ENCODE data around the gene TBC1D2B. TPM values are rescaled to one million over a fixed set of nuclear protein-coding genes. Genes with fewer than 3 reads are reported as not detected.
"Not testable (repeated sequence)": the region's sequence is repeated elsewhere in the genome, so short reads cannot be mapped to it uniquely, and the experiment has no call there.

Gene TBC1D2B
- polyA plus RNA-seq, 6 donors from 2014 or later: 1.7 to 5.5 (median 2.9) TPM

GRCh38 chr15:77993374-77993911 is 84.1 kb downstream of the TBC1D2B start:
- no peak for DNase-seq
- H3K4me3 Mint-ChIP-seq: peak overlapping the region in 4 of 8 donors; percentile 12 to 62 (median 35)
- H3K36me3 Mint-ChIP-seq: no peaks in the 10 kb centered on the region
- peak overlapping the region in 4 of 6 donors; percentile 42 to 90 (median 69) for H3K27ac Mint-ChIP-seq
- peaks cover 31 to 45% (median 37%) of the 10 kb centered on the region in 3 donors for H3K4me1 Mint-ChIP-seq
- peak in 1 of 2 donors; percentile 1 for ATAC-seq (ENCODE audit: low read depth in 2 of 2)
- no peaks in the 10 kb centered on the region for H3K27me3 Mint-ChIP-seq
- H3K9me3 Mint-ChIP-seq: no peaks in the 10 kb centered on the region

- DNase-seq (no peak), ATAC-seq (ENCODE audit: low read depth in 2 of 2) (no peak)
- Mint-ChIP-seq H3K9me3 (no peaks in the 10 kb centered on the region), H3K27me3 (no peaks in the 10 kb centered on the region), H3K4me1 (peaks cover 31 to 45% (median 37%) of the 10 kb centered on the region in 3 donors), H3K4me3 (no peak overlapping the region), H3K36me3 (no peaks in the 10 kb centered on the region), H3K27ac (peak overlapping the region in 2 of 6 donors; percentile 73 to 90)
Observed at GRCh38 chr15:77992356-77993222, 84.9 kb downstream of the TBC1D2B start.

- not testable (repeated sequence) for H3K36me3 Mint-ChIP-seq; ATAC-seq (ENCODE audit: low read depth in 2 of 2); H3K27me3 Mint-ChIP-seq; DNase-seq; H3K9me3 Mint-ChIP-seq
- Mint-ChIP-seq H3K4me3 (peak overlapping the region in 1 of 8 donors; percentile 42), H3K4me1 (peaks cover 31 to 45% (median 37%) of the 10 kb centered on the region in 3 donors), H3K27ac (peak overlapping the region in 3 of 6 donors; percentile 59 to 84 (median 62))
Observed at GRCh38 chr15:77991658-77992201, 85.8 kb downstream of the TBC1D2B start.

GRCh38 chr15:77991029-77991406 is 86.5 kb downstream of the TBC1D2B start:
- DNase-seq: no peak
- H3K36me3 Mint-ChIP-seq: no peaks in the 10 kb centered on the region
- H3K4me3 Mint-ChIP-seq: peak overlapping the region in 2 of 8 donors; percentile 19 to 25
- peak overlapping the region in 2 of 6 donors; percentile 84 for H3K27ac Mint-ChIP-seq
- H3K4me1 Mint-ChIP-seq: peaks cover 31 to 45% (median 37%) of the 10 kb centered on the region in 3 donors
- no peak for ATAC-seq (ENCODE audit: low read depth in 2 of 2)
- peaks cover 0 to 3% (median 0%) of the 10 kb centered on the region in 3 donors for H3K27me3 Mint-ChIP-seq
- no peaks in the 10 kb centered on the region for H3K9me3 Mint-ChIP-seq

GRCh38 chr15:77989296-77990143 is 88.0 kb downstream of the TBC1D2B start:
- no peaks in the 10 kb centered on the region for H3K36me3 Mint-ChIP-seq
- H3K4me3 Mint-ChIP-seq: no peak overlapping the region
- no peak for DNase-seq
- H3K27ac Mint-ChIP-seq: peak overlapping the region in 1 of 6 donors; percentile 52
- H3K4me1 Mint-ChIP-seq: peaks cover 31 to 42% (median 36%) of the 10 kb centered on the region in 3 donors
- no peak for ATAC-seq (ENCODE audit: low read depth in 2 of 2)
- H3K27me3 Mint-ChIP-seq: peaks cover 0 to 8% (median 0%) of the 10 kb centered on the region in 3 donors
- H3K9me3 Mint-ChIP-seq: no peaks in the 10 kb centered on the region

GRCh38 chr15:77988347-77989295 is 88.9 kb downstream of the TBC1D2B start:
- peak overlapping the region in 1 of 6 donors; percentile 73 for H3K27ac Mint-ChIP-seq
- H3K9me3 Mint-ChIP-seq: no peaks in the 10 kb centered on the region
- no peak for DNase-seq
- H3K27me3 Mint-ChIP-seq: peaks cover under 1 to 13% (median 7%) of the 10 kb centered on the region in 3 donors
- ATAC-seq (ENCODE audit: low read depth in 2 of 2): no peak
- H3K4me3 Mint-ChIP-seq: peak overlapping the region in 1 of 8 donors; percentile 75
- H3K4me1 Mint-ChIP-seq: peaks cover 27 to 36% (median 34%) of the 10 kb centered on the region in 3 donors
- H3K36me3 Mint-ChIP-seq: no peaks in the 10 kb centered on the region

GRCh38 chr15:77987765-77988136 is 89.8 kb downstream of the TBC1D2B start:
- not testable (repeated sequence) for H3K36me3 Mint-ChIP-seq; H3K27ac Mint-ChIP-seq; ATAC-seq (ENCODE audit: low read depth in 2 of 2); DNase-seq; H3K9me3 Mint-ChIP-seq; H3K4me3 Mint-ChIP-seq
- Mint-ChIP-seq H3K4me1 (peaks cover 20 to 31% (median 30%) of the 10 kb centered on the region in 3 donors), H3K27me3 (peaks cover 3 to 18% (median 11%) of the 10 kb centered on the region in 3 donors)

- DNase-seq (no peak), ATAC-seq (ENCODE audit: low read depth in 2 of 2) (no peak)
- Mint-ChIP-seq H3K27ac (no peak overlapping the region), H3K9me3 (no peaks in the 10 kb centered on the region), H3K36me3 (no peaks in the 10 kb centered on the region), H3K4me1 (peaks cover 20 to 27% (median 27%) of the 10 kb centered on the region in 3 donors), H3K27me3 (peaks cover 3 to 18% (median 11%) of the 10 kb centered on the region in 3 donors), H3K4me3 (no peak overlapping the region)
Observed at GRCh38 chr15:77986891-77987764, 90.4 kb downstream of the TBC1D2B start.

GRCh38 chr15:77985931-77986480 is 91.5 kb downstream of the TBC1D2B start:
- Mint-ChIP-seq H3K4me3 (no peak overlapping the region), H3K4me1 (peaks cover 12 to 22% (median 20%) of the 10 kb centered on the region in 3 donors), H3K36me3 (no peaks in the 10 kb centered on the region), H3K27ac (no peak overlapping the region), H3K27me3 (peaks cover 3 to 18% (median 11%) of the 10 kb centered on the region in 3 donors), H3K9me3 (no peaks in the 10 kb centered on the region)
- no peak for DNase-seq
- ATAC-seq (ENCODE audit: low read depth in 2 of 2): no peak

GRCh38 chr15:77985031-77985930 is 92.2 kb downstream of the TBC1D2B start:
- H3K27ac Mint-ChIP-seq: no peak overlapping the region
- no peaks in the 10 kb centered on the region for H3K36me3 Mint-ChIP-seq
- no peaks in the 10 kb centered on the region for H3K9me3 Mint-ChIP-seq
- DNase-seq: no peak
- peaks cover 3 to 18% (median 11%) of the 10 kb centered on the region in 3 donors for H3K27me3 Mint-ChIP-seq
- no peak overlapping the region for H3K4me3 Mint-ChIP-seq
- peaks cover 5 to 14% (median 13%) of the 10 kb centered on the region in 3 donors for H3K4me1 Mint-ChIP-seq
- ATAC-seq (ENCODE audit: low read depth in 2 of 2): no peak

All from naive B cell (primary cell).